ENCODE data around the gene PON2. TPM values are rescaled to one million over a fixed set of nuclear protein-coding genes. Genes with fewer than 3 reads are reported as not detected.
"Not testable (repeated sequence)": the region's sequence is repeated elsewhere in the genome, so short reads cannot be mapped to it uniquely, and the experiment has no call there.

PON2 gene
- total RNA-seq, 2 experiments from 2014 or later, result 5.4 to 6.7 TPM

DNA sequence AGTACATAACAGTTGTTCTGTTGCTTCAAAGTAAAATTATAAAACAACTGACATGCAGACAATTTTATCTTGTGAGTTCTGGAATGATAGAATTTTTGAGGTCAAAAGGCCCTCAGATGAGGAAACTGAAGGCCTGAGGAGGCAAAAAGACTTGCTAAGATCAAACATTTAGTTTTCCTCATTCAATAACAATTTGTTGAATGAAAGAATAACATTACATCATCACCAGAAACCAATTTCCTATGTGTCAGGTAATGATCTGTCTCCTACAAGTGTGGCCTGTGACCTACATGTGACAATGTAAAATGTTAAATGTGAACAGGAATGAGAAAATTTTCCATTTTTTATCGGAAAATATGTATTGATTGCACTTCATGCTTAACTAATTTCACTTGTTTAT is 34.4 kb upstream of the PON2 start:
- TF ChIP-seq, protein P1, sequence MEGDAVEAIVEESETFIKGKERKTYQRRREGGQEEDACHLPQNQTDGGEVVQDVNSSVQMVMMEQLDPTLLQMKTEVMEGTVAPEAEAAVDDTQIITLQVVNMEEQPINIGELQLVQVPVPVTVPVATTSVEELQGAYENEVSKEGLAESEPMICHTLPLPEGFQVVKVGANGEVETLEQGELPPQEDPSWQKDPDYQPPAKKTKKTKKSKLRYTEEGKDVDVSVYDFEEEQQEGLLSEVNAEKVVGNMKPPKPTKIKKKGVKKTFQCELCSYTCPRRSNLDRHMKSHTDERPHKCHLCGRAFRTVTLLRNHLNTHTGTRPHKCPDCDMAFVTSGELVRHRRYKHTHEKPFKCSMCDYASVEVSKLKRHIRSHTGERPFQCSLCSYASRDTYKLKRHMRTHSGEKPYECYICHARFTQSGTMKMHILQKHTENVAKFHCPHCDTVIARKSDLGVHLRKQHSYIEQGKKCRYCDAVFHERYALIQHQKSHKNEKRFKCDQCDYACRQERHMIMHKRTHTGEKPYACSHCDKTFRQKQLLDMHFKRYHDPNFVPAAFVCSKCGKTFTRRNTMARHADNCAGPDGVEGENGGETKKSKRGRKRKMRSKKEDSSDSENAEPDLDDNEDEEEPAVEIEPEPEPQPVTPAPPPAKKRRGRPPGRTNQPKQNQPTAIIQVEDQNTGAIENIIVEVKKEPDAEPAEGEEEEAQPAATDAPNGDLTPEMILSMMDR (IDR thresholded peaks at IDR 0.05), result no peak
- intact Hi-C loops (cut with DNase I, micrococcal nuclease), result no loop called here
- no peak for ATAC-seq (ENCODE audit: poor library complexity)

DNA sequence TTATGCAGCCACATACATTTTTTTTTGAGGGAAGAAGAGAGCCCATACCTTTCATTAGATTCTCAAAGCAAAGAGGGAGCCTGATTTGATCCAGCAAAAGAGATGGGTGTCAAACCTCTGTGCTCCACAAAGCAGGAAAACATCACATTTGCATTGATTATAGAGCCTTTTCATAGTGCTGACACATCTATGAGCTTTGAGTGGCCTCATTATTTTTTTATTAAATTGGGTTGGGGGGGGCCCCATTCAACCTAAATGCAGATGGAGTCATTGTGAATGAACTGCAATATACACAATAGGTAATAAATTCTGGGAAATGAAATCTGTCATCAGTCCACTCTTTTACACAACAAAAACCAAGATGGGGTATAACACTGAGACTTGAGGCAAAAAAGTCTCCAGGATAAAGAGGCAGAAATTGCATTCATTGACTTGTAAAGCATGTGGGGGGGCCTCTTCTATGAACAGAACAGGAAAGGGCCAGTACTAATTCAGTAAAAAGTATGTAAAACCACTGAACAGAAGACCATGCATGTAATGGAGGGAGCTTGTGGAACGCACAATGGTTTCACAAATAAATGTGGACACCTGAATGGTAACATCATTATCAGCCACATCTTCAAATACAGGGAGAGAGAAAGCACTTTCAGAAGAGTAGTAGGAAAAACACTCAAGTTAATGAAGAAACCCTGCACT is 33.2 kb upstream of the PON2 start:
- peaks cover 3% of the 10 kb centered on the region for H3K4me1 ChIP-seq (ENCODE audit: insufficient read depth, low read length)
- ChIA-PET CTCF (no interaction called here), POLR2A (no interaction called here)
- no peak overlapping the region for H3K27ac ChIP-seq (ENCODE audit: low read depth in 1 of 2, low read length in 2 of 2)
- H3K27ac Mint-ChIP-seq, result no peak overlapping the region
- no peak for ATAC-seq (ENCODE audit: poor library complexity)
- no peak for DNase-seq
- H3K9me3 Mint-ChIP-seq, result no peaks in the 10 kb centered on the region
- H3K36me3 ChIP-seq (ENCODE audit: insufficient read depth, low read length), result no peaks in the 10 kb centered on the region
- TF ChIP-seq, protein P1 (IDR thresholded peaks at IDR 0.05), result no peak
- no peaks in the 10 kb centered on the region for H3K27me3 Mint-ChIP-seq
- no peak overlapping the region for H3K4me3 ChIP-seq (ENCODE audit: low read length)
- peaks cover 16% of the 10 kb centered on the region for H3K4me1 Mint-ChIP-seq (ENCODE audit: low read depth)
- no peak overlapping the region for H3K4me3 Mint-ChIP-seq
- intact Hi-C loops (cut with DNase I, micrococcal nuclease), result no loop called here
- H3K36me3 Mint-ChIP-seq (ENCODE audit: low read depth), result no peaks in the 10 kb centered on the region
- H3K27me3 ChIP-seq (ENCODE audit: control insufficient read depth in 1 of 2, insufficient read depth in 2 of 2, low read length in 2 of 2), result no peaks in the 10 kb centered on the region
- H3K9me3 ChIP-seq (ENCODE audit: control insufficient read depth in 1 of 2, insufficient read depth in 1 of 2, low read length in 2 of 2), result no peaks in the 10 kb centered on the region

More for the DNA sequence above, 34.4 kb upstream of the PON2 start:
- Mint-ChIP-seq H3K4me3 (no peak overlapping the region), H3K27me3 (no peaks in the 10 kb centered on the region), H3K9me3 (no peaks in the 10 kb centered on the region), H3K27ac (no peak overlapping the region), H3K4me1 (ENCODE audit: low read depth) (peaks cover 16% of the 10 kb centered on the region), H3K36me3 (ENCODE audit: low read depth) (no peaks in the 10 kb centered on the region)
- no peaks in the 10 kb centered on the region for H3K9me3 ChIP-seq (ENCODE audit: control insufficient read depth in 1 of 2, insufficient read depth in 1 of 2, low read length in 2 of 2)
- H3K4me3 ChIP-seq (ENCODE audit: low read length), result no peak overlapping the region
- peaks cover 3% of the 10 kb centered on the region for H3K4me1 ChIP-seq (ENCODE audit: insufficient read depth, low read length)
- DNase-seq, result no peak
- no peaks in the 10 kb centered on the region for H3K27me3 ChIP-seq (ENCODE audit: control insufficient read depth in 1 of 2, insufficient read depth in 2 of 2, low read length in 2 of 2)
- no peaks in the 10 kb centered on the region for H3K36me3 ChIP-seq (ENCODE audit: insufficient read depth, low read length)
- ChIA-PET CTCF (no interaction called here), POLR2A (no interaction called here)
- no peak overlapping the region for H3K27ac ChIP-seq (ENCODE audit: low read depth in 1 of 2, low read length in 2 of 2)

DNA sequence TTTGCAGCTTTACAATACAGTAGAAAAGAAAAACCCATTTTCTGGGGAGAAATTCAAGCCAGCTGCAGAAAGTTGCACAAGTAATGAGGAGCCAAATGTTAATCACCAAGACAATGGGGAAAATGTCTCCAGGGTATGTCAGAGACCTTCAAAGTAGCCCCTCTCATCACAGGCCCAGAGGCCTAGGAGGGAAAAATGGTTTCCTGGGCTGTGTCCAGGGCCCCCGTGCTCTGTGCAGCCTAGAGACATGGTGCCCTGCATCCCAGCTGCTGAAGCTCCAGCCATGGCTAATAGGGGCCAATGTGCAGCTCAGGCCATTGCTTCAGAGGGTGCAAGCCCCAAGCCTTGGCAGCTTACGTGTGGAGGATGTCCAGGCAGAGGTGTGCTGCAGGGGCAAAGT is 25.8 kb upstream of the PON2 start:
- POLR2A ChIA-PET; H3K4me3 ChIP-seq (ENCODE audit: low read length); H3K27me3 ChIP-seq (ENCODE audit: control insufficient read depth in 1 of 2, insufficient read depth in 2 of 2, low read length in 2 of 2); H3K36me3 ChIP-seq (ENCODE audit: insufficient read depth, low read length); H3K27ac Mint-ChIP-seq; H3K4me1 ChIP-seq (ENCODE audit: insufficient read depth, low read length); H3K9me3 Mint-ChIP-seq; H3K27ac ChIP-seq (ENCODE audit: low read depth in 1 of 2, low read length in 2 of 2); ATAC-seq (ENCODE audit: poor library complexity); H3K4me1 Mint-ChIP-seq (ENCODE audit: low read depth); CTCF ChIA-PET; intact Hi-C loops (cut with DNase I, micrococcal nuclease); DNase-seq; H3K36me3 Mint-ChIP-seq (ENCODE audit: low read depth); H3K4me3 Mint-ChIP-seq; H3K9me3 ChIP-seq (ENCODE audit: control insufficient read depth in 1 of 2, insufficient read depth in 1 of 2, low read length in 2 of 2): not testable (repeated sequence)
- peaks cover 28% of the 10 kb centered on the region for H3K27me3 Mint-ChIP-seq

DNA sequence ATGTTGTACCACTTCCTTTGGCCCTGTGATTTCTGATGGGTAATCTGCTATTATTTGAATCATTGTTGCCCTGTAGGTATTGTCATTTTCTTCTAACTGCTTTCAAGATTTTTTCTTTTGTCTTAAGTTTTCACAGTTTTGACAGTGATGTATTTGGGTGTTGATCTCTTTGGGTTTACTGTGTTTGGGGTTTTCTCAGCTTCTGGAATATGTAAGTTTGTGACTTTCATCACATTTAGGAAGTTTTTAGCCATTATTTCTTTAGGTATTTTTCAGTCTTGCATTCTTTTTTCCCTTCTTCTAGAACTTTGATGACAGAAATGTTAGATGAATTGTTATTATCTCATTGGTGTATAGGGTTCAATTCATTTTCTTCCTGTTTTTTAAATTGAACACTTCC is 23.1 kb upstream of the PON2 start:
- H3K4me3 ChIP-seq (ENCODE audit: low read length), result no peak overlapping the region
- peaks cover 4% of the 10 kb centered on the region for H3K9me3 Mint-ChIP-seq
- H3K9me3 ChIP-seq (ENCODE audit: control insufficient read depth in 1 of 2, insufficient read depth in 1 of 2, low read length in 2 of 2), result peaks cover 0 to 6% of the 10 kb centered on the region in 2 experiments
- no peak overlapping the region for H3K27ac ChIP-seq (ENCODE audit: low read depth in 1 of 2, low read length in 2 of 2)
- H3K27me3 ChIP-seq (ENCODE audit: control insufficient read depth in 1 of 2, insufficient read depth in 2 of 2, low read length in 2 of 2), result peaks cover 3 to 4% of the 10 kb centered on the region in 2 experiments
- H3K4me3 Mint-ChIP-seq, result no peak overlapping the region
- no peaks in the 10 kb centered on the region for H3K4me1 Mint-ChIP-seq (ENCODE audit: low read depth)
- peaks cover 28% of the 10 kb centered on the region for H3K27me3 Mint-ChIP-seq
- no peaks in the 10 kb centered on the region for H3K36me3 ChIP-seq (ENCODE audit: insufficient read depth, low read length)
- TF ChIP-seq, protein P1 (IDR thresholded peaks at IDR 0.05), result no peak
- no peaks in the 10 kb centered on the region for H3K36me3 Mint-ChIP-seq (ENCODE audit: low read depth)
- ATAC-seq (ENCODE audit: poor library complexity), result no peak
- H3K27ac Mint-ChIP-seq, result no peak overlapping the region
- intact Hi-C loops (cut with DNase I, micrococcal nuclease), result no loop called here
- ChIA-PET POLR2A (no interaction called here), CTCF (no interaction called here)
- DNase-seq, result no peak
- no peaks in the 10 kb centered on the region for H3K4me1 ChIP-seq (ENCODE audit: insufficient read depth, low read length)

All from CD4-positive, alpha-beta T cell (primary cell).